Measurements from ENCODE around the gene SINHCAF.

DNA sequence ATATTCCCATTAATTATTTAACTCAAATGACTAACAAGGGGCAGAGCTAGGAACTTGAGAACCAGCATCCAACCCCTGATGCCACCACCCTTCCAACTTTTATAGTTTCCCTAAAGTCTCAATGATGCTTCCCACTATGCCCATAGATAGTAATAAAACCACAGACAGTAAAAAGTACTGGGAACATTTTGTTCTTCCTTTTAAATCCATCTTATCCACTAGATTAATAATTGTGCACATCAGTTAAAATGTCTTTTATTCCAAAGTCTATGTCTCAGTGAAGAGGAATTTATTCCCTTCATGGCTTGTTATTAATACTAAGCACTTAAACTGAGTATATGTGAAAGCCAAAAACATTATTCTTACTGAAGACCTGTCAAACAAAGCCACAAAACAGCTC lies 45.8 kb downstream of the SINHCAF start:
- TF ChIP-seq, protein P1, sequence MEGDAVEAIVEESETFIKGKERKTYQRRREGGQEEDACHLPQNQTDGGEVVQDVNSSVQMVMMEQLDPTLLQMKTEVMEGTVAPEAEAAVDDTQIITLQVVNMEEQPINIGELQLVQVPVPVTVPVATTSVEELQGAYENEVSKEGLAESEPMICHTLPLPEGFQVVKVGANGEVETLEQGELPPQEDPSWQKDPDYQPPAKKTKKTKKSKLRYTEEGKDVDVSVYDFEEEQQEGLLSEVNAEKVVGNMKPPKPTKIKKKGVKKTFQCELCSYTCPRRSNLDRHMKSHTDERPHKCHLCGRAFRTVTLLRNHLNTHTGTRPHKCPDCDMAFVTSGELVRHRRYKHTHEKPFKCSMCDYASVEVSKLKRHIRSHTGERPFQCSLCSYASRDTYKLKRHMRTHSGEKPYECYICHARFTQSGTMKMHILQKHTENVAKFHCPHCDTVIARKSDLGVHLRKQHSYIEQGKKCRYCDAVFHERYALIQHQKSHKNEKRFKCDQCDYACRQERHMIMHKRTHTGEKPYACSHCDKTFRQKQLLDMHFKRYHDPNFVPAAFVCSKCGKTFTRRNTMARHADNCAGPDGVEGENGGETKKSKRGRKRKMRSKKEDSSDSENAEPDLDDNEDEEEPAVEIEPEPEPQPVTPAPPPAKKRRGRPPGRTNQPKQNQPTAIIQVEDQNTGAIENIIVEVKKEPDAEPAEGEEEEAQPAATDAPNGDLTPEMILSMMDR (IDR thresholded peaks at IDR 0.05), result no peak
- TF ChIP-seq POLR2A (IDR thresholded peaks at IDR 0.05), result no peak
